GM21447 (cell line): ENCODE data around the gene COL6A6.
"Not testable (repeated sequence)": the region's sequence is repeated elsewhere in the genome, so short reads cannot be mapped to it uniquely, and the experiment has no call there.

Experiments
- ATAC-seq: cut with Tn5 transposase; IDR thresholded peaks from one replicate; pipeline ENCODE4 v1.9.1; 2021; ENCODE audit not compliant: unreplicated experiment

COL6A6 gene

GRCh38 chr3:130529486-130530215, 12.7 kb downstream of the COL6A6 start:
- no peak for ATAC-seq

- ATAC-seq = no peak
Measured at GRCh38 chr3:130533247-130533646, 16.3 kb downstream of the COL6A6 start.

GRCh38 chr3:130537673-130538304, 20.8 kb downstream of the COL6A6 start:
- no peak for ATAC-seq

GRCh38 chr3:130539005-130539404, 22.0 kb downstream of the COL6A6 start:
- no peak for ATAC-seq

GRCh38 chr3:130543322-130543721, 26.3 kb downstream of the COL6A6 start:
- no peak for ATAC-seq

GRCh38 chr3:130546920-130547679, 30.1 kb downstream of the COL6A6 start:
- no peak for ATAC-seq

GRCh38 chr3:130547680-130548065, 30.7 kb downstream of the COL6A6 start:
- ATAC-seq = not testable (repeated sequence)

- no peak for ATAC-seq
Measured at GRCh38 chr3:130548356-130548755, 31.4 kb downstream of the COL6A6 start.

GRCh38 chr3:130557336-130558035, 40.5 kb downstream of the COL6A6 start:
- ATAC-seq = no peak

GRCh38 chr3:130558366-130558765, 41.4 kb downstream of the COL6A6 start:
- ATAC-seq = no peak

- no peak for ATAC-seq
Measured at GRCh38 chr3:130565224-130565623, 48.2 kb downstream of the COL6A6 start.
